Globus pallidus (tissue), 1 donor: ENCODE data around the gene TANK.

Source experiments
- DNase-seq: peaks from one replicate; pipeline ENCODE4 v3.0.0-alpha.2; 2015; ENCODE audit warnings: low spot score

TANK gene

GRCh38 chr2:161134547-161135518, 25.4 kb upstream of the TANK start:
- DNase-seq: no peak

GRCh38 chr2:161135951-161136593, 24.2 kb upstream of the TANK start:
- DNase-seq: no peak

DNA sequence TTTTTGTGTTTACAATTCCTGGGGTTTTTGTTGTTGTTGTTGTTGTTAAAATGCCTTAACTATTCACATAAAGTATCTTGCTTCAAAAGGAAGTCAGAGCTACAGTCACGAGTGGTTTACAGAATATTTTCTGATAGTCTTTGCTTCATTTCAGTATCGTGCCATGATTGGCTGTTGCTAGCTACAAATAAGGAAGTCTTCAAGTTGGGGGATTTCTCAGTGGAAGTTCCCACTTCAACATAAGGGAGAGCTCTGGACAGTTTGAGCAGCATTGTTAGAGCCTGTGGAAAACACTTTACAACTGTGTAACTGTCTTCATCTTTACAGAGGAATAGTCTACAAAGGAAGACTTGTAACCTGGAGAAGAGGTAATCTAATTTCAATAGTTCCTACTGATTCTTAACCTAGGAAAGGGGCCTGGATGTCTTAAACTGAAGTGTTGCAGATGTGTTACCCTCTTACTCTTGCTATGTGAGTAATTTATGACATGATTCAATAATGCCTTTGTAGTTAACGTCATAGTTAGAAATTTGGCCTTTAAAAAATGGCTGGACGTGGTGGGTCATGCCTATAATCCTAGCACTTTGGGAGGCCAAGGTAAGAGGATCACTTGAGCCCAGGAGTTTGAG, 23.4 kb upstream of the TANK start:
- DNase-seq: peak; percentile 53

DNA sequence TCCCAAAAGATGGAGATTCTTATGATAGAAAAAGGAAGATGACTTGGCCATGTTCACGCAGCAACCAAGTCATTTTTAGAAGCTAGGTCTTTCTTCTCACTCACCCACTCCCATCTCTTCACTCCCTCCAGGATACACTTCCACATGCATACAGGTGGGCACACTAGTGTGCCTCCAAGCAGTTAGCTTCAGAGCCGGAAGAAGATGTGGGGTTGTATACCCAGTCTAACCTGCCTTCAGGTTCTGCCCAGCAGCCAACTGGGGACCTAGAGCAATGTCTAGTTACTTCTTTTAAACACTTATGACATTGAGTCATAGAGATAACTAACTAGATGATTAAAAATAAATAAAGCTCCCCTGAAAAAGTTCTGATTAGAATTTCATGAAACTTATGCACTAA, 21.8 kb upstream of the TANK start:
- DNase-seq: no peak

DNA sequence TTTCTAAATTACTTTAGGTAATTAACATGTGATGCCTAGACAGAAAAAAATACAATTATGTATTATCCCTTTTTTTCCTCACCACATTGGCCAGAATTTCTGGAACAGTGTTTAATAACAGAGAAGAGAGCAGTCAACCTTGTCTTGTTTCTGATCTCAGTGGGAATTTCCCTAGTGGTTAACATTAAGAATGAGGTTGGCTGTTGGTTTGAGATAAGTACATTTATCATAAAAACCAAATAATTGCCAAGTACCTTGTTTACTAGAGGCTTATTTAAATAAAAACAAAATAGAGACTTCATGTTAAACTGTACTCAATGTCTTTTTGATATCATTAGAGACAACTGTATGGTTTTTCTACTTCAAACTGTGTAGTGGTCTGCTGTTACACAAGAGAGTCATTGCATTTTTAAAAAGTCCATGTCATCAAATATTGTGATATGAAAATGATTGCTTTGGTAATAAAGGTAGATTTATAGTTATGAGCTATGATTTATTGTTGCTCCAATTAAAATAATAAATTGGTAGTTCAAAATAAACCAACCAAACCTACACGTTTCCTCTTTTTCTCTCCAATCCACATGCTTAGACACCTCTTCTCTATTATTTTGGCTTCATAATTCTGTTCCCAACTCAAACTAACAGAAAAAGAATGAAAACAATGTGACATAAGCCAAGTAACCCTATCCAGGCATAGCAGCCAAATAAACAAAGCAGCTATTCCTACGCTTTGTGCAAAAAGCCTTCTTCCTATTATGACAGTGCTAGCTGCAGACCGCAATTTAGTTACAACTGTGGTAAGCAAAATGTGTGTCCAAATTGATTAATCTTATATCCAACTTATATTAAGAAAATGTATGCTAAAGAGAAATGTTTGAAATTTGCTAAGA, 20.9 kb upstream of the TANK start:
- no peak for DNase-seq

- DNase-seq: no peak
Measured at GRCh38 chr2:161141033-161141432, 19.2 kb upstream of the TANK start.

GRCh38 chr2:161146209-161146775, 13.9 kb upstream of the TANK start:
- DNase-seq: no peak

- DNase-seq: no peak
Measured at GRCh38 chr2:161146996-161147395, 13.2 kb upstream of the TANK start.

GRCh38 chr2:161147856-161148255, 12.4 kb upstream of the TANK start:
- DNase-seq: no peak

GRCh38 chr2:161150704-161151103, 9.5 kb upstream of the TANK start:
- DNase-seq: no peak

GRCh38 chr2:161152302-161152701, 7.9 kb upstream of the TANK start:
- no peak for DNase-seq

DNA sequence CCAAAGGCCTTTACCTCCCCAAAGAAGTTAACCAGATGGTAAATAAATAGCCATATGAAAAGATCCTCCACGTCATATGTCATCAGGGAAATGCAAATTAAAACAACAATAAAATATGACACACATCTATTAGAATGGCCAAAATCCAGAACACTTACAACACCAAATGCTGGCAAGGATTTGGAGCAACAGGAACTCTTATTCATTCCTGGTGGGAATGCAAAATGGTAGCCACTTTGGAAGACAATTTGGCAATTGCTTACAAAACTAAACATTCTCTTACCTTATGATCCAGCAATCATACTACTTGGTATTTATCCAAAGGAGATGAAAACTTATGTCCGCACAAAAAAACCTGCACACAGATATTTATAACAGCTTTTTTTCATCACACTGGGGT, 1.3 kb upstream of the TANK start:
- no peak for DNase-seq

DNA sequence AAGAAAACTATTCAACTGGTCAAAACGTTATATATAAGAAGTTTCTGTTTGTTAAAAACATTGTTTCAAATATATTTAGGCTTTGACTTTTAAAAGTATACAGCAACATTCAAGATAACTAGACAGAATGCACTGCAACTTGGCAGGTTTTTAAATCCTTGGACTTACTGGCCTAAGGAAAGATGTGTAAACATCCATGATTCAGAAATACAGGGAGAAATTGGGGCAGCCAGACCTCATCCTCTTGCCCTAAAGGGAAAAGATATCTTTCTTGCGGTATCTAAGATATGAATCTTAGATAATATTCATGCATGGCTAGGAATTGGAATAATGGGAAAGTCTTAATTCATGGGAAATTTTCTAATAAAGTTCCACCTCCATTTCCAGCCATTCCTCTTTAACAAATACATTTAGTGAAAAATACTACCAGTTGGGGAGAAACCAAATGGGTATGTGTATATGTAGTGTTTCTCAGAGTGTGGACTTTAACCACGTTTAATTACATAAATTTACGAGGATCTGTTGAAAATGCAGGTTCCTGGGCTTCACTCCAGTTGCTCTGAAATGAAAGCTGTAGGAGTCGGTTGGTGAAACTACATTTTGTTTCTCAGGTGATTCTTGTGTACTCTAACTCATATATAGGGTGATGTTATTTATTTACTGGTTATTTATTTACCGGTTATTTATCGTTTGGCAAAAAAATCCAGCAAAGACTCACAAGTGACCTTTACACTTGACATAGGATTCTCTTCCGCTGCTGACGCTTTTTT, 587 bp upstream of the TANK start:
- no peak for DNase-seq

DNA sequence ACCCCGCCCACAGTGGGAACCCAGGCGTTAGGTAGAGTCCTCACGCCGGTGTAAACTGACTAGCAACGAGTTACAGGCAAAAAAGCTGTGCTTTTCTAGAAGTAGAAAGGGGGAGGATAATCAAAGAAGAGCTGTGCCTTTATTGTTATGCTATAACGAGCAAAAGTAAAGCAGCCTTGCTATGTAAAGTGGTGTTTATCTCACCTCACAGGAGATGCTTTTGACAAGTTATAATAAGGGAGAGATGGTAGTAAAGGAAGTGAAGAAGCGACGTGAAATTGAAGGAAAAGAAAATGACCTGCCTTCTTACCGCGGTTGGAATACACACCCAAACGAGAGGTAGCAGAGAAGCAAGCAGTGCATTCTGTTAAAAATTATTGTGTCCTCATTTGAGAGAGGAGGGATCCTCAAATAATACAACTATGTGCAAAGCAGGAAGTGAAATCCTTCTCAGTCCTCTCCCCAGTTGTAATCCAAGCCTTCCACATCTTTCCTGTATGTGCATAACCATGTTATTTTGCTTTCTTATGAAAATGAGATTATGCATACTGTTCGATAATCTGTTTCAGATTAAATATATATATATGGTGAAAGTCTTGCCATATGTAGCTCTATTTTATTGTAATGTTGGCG, 962 bp downstream of the TANK start:
- no peak for DNase-seq

DNA sequence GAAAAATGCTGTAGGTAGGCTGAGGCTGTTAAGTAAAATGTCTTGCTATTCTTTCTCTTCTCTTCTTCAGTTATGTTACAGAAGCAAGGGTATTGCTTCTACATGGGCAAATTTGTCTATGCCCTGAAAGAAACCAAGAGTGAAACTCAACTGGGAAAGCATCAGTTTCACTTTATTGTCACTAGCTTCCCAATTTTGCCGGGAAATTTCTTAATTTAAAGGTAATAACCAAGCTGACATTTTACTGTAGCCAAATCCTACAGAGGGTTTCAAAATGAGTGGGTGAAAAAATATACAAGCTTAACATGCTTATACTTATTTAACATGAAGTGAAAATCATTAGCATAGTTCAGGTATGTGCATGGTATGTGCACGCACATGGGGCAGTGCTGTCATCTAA, 3.2 kb downstream of the TANK start:
- DNase-seq: no peak

DNA sequence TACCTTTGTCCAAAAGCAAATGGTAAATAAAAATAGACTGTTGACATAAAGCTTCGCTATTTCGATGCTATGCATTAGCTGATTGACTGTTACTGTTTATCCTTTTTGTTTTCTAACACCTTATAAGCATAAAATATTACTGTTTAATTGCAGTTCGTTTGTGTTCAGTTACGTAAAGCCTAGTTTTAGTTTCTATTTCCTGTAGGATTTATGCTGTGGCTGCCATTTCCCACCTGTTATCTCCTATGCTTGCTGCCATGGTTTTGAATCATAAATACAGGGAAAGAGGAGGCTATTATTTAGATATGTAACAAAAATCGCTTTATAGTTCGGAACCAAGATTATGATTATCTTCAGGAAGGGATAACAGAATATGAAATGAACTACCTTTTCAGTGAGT, 3.9 kb downstream of the TANK start:
- no peak for DNase-seq

GRCh38 chr2:161165266-161165665, 5.0 kb downstream of the TANK start:
- no peak for DNase-seq

- DNase-seq: no peak
Measured at GRCh38 chr2:161165811-161166210, 5.6 kb downstream of the TANK start.

DNA sequence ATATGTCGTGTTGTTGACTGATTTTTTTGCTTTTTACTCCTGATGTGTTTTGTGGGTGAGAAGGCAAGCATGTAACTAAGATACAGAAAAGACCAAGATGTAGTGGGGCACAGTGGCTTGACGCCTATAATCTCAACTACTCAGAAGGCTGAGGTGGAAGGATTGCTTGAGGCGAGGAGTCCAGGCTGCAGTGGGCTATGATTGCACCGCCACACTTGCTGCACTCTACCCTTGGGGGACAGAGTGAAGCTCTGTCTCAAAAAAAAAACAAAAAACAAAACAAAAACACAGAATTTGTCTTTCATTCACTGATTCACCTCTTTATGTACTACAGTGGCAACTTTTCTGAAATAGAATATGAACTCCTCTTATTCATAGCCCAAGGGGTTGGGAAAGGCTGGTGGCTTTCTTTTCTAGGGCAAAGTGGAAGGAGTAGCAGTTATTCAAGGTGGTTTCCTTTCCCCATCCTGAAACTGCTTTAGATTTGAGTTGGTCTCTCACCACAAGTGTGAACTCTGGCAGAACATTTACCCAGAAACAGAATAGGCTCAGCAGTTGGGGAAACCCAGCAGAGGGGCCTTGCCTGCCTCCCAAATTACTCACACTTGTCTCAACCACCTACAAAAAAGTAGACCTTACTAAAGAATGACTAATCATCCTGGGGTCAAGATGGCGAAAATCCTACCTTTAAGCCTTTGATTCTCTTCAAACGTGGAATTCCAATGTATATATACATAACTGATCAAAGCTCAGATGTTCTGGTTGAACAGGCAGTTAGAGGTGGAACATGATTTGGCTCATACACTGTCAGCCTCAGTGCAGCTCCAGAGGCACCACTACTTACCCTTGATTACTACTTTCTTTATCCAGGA, 6.5 kb downstream of the TANK start:
- DNase-seq: no peak
